ENCODE measurements around the gene RFX4.

DNA sequence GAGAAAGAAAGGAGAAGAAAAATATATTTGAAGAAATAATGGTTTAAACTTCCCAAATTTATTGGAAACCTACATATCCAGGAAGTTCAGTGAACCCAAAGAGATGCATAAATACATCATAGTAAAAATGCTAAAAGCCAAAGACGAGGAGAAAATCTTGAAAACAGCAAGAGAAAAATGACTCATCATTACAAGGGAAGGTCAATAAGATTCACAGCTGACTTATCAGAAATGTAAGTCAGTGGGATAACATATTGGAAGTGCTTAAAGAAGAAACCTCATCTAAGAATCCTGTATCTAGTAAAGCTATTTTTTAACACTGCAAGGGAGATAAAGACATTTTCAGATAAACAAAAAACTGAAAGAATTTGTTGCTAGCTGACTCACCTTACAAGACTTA, 211.6 kb downstream of the RFX4 start:
- TF ChIP-seq POLR2A (IDR thresholded peaks at IDR 0.05; ENCODE audit: borderline replicate concordance, extremely low read depth, insufficient read depth, insufficient read length) (no peak), POLR2AphosphoS5 (IDR thresholded peaks at IDR 0.05; ENCODE audit: low read depth, low read length) (no peak), SRF (IDR thresholded peaks at IDR 0.05; ENCODE audit: low read depth) (no peak), EGR1 (IDR thresholded peaks at IDR 0.05; ENCODE audit: low read depth) (no peak), ZNF274 (IDR thresholded peaks at IDR 0.05; ENCODE audit: low read depth, low read length) (no peak), JUND (IDR thresholded peaks at IDR 0.05) (no peak), EZH2 (IDR thresholded peaks at IDR 0.05) (no peak)
- TF ChIP-seq, protein P1, sequence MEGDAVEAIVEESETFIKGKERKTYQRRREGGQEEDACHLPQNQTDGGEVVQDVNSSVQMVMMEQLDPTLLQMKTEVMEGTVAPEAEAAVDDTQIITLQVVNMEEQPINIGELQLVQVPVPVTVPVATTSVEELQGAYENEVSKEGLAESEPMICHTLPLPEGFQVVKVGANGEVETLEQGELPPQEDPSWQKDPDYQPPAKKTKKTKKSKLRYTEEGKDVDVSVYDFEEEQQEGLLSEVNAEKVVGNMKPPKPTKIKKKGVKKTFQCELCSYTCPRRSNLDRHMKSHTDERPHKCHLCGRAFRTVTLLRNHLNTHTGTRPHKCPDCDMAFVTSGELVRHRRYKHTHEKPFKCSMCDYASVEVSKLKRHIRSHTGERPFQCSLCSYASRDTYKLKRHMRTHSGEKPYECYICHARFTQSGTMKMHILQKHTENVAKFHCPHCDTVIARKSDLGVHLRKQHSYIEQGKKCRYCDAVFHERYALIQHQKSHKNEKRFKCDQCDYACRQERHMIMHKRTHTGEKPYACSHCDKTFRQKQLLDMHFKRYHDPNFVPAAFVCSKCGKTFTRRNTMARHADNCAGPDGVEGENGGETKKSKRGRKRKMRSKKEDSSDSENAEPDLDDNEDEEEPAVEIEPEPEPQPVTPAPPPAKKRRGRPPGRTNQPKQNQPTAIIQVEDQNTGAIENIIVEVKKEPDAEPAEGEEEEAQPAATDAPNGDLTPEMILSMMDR (IDR thresholded peaks at IDR 0.05 in 2 of 3, conservative IDR thresholded peaks at IDR 0.05 in 1 of 3; ENCODE audit: borderline replicate concordance in 1 of 3, insufficient read depth in 1 of 3, low read depth in 2 of 3, low read length in 2 of 3), result no peak
- TF ChIP-seq, protein P2, sequence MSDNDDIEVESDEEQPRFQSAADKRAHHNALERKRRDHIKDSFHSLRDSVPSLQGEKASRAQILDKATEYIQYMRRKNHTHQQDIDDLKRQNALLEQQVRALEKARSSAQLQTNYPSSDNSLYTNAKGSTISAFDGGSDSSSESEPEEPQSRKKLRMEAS (IDR thresholded peaks at IDR 0.05), result no peak

Data from HCT116 (cell line).